GM12865 (cell line): Measurements from ENCODE around the gene ZNF184.

Experiments
- DNase-seq: peaks from one replicate; pipeline ENCODE4 v3.0.0; 2010; ENCODE audit warnings: low read depth
- H3K4me3 ChIP-seq: 2 replicates; pipeline ENCODE4 v1.5.1; 2011; ENCODE audit warnings: mild to moderate bottlenecking, low read depth, low read length, control low read depth
- TF ChIP-seq, protein P1 (sequence below): IDR thresholded peaks from 2 replicates; pipeline ENCODE4 v1.5.1; 2011; ENCODE audit warnings: low read length, control low read depth, low read depth, inconsistent platforms; ENCODE audit not compliant: insufficient read depth; ENCODE audit errors: missing control alignments

Gene ZNF184

DNA sequence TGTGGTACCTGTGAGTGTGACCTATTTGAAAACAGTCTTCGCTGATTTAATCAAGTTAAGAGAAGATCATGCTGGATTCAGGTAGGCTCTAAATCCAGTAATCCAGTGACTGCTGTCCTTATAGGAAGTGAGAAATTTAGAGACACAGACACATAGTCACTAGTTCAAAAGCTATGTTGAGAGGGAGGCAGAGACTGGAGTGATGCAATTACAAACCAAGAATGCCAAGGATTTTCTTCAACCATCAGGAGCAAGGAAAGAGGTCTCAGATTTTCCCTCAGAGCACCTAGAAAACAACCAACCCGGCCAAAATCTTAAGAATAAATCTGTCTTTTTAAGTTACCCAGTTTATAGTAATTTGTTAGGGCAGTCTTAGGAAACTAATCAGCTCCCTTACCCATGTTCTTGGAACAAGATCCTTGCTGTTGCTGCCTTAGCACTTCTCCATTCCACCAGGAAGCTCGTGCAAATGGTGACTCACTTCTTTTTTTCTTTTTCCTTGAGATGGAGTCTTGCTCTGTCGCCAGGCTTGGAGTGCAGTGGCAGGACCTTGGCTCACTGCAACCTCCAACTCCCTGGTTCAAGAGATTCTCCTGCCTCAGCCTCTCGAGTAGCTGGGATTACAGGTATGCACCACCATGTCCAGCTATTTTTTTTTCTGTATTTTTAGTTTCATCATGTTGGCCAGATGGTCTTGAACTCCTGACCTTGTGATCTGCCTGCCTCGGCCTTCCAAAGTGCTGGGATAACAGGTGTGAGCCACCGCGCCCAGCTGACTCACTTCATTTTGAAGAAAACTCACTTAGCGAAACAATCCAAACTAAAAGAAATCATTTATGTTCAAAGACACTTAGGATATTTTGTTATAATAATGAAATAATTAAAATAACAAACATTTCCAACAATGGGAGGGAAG is 34.4 kb upstream of the ZNF184 start:
- TF ChIP-seq, protein P1, sequence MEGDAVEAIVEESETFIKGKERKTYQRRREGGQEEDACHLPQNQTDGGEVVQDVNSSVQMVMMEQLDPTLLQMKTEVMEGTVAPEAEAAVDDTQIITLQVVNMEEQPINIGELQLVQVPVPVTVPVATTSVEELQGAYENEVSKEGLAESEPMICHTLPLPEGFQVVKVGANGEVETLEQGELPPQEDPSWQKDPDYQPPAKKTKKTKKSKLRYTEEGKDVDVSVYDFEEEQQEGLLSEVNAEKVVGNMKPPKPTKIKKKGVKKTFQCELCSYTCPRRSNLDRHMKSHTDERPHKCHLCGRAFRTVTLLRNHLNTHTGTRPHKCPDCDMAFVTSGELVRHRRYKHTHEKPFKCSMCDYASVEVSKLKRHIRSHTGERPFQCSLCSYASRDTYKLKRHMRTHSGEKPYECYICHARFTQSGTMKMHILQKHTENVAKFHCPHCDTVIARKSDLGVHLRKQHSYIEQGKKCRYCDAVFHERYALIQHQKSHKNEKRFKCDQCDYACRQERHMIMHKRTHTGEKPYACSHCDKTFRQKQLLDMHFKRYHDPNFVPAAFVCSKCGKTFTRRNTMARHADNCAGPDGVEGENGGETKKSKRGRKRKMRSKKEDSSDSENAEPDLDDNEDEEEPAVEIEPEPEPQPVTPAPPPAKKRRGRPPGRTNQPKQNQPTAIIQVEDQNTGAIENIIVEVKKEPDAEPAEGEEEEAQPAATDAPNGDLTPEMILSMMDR = no peak
- H3K4me3 ChIP-seq = no peak overlapping the region
- DNase-seq = no peak

- H3K4me3 ChIP-seq = no peak overlapping the region
- DNase-seq = peak; percentile 88
- TF ChIP-seq, protein P1 = no peak
Measured at GRCh38 chr6:27505209-27506027, 32.5 kb upstream of the ZNF184 start.

DNA sequence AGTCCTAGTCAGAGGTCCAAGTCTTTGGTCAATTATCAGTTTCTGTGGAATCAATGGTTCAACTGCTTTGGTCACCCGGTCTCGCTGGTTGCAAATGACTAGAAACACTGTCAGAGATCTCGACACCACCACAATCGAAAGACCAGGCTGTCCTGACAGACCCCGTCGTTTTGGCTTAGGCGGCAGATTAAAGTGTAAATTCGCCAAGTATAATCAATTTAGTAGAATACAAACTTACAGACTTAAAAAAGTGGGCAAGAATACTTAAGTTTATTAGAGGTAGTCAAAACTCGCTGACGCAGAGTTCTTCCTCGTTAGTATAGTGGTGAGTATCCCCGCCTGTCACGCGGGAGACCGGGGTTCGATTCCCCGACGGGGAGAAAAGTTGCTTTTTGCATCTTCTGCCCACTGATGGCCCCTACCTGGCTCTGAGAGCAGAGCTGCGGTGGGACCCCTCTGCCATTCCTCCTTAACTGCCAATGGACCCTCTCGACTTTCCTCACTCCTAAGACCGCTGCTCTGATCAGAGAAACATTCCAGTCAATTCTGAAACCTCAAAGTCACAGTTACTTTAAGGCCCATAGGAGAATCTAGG is 30.6 kb upstream of the ZNF184 start:
- DNase-seq = peak; percentile 83
- TF ChIP-seq, protein P1 = no peak
- peak overlapping the region; percentile 86 for H3K4me3 ChIP-seq

- TF ChIP-seq, protein P1 = no peak
- H3K4me3 ChIP-seq = peak overlapping the region; percentile 86
- DNase-seq = peak; percentile 88
Measured at GRCh38 chr6:27502508-27503435, 29.9 kb upstream of the ZNF184 start.

DNA sequence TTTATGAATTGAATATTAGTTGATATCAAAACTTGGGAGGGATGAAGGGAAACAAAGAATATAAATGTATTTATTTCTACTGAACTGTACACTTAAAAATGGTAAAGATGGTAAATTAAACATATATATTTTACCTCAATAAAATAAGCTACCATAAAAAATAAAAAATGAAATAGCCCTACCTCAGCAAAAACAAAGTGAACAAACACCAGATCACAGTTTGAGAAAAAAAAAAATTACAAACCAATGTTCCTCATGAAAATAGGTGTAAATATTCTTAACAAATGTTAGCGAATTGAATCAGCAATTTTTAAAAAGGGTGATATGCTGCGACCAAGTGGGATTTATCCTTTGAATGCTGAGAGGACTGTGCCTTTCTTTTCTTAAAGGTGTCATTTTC is 28.3 kb upstream of the ZNF184 start:
- no peak for DNase-seq
- TF ChIP-seq, protein P1 = no peak
- H3K4me3 ChIP-seq = no peak overlapping the region

DNA sequence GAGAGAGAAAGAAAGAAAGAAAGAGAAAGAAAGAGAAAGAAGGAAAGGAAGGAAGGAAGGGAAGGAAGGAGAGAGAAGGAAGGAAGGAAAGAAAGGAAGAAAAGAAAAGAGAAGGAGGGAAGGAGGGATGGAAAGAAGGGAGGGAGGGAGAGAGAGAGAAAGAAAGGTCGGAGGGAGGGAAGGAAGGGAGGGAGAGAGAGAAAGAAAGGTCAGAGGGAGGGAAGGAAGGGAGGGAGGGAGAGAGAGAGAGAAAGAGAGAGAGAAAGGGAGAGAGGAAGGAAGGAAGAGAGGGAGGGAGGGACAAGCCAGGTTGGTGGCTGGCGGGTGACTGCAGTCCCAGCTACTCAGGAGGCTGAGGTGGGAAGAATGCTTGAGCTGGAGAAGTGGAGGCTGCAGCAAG is 27.3 kb upstream of the ZNF184 start:
- DNase-seq = no peak
- H3K4me3 ChIP-seq = no peak overlapping the region
- TF ChIP-seq, protein P1 = no peak
